GM18867 (cell line): ENCODE data around the gene HSP90AB1.
A peak's percentile ranks its signal among the peaks of the same experiment; 100 is the strongest.

Experiments
- ATAC-seq: cut with Tn5 transposase; IDR thresholded peaks from one replicate; pipeline ENCODE4 v1.9.1; 2021; ENCODE audit warnings: mild to moderate bottlenecking, moderate library complexity; ENCODE audit not compliant: unreplicated experiment

Gene HSP90AB1

GRCh38 chr6:44246663-44247337 is at the start of gene HSP90AB1:
Gene HSP90AB1, plus strand, starts transcription at chr6:44247101. Its CDS starts 1,529 bp downstream, at chr6:44248630.
- peak; percentile 56 for ATAC-seq

GRCh38 chr6:44198684-44199083 is 48.2 kb upstream of the HSP90AB1 start:
- ATAC-seq, result no peak

DNA sequence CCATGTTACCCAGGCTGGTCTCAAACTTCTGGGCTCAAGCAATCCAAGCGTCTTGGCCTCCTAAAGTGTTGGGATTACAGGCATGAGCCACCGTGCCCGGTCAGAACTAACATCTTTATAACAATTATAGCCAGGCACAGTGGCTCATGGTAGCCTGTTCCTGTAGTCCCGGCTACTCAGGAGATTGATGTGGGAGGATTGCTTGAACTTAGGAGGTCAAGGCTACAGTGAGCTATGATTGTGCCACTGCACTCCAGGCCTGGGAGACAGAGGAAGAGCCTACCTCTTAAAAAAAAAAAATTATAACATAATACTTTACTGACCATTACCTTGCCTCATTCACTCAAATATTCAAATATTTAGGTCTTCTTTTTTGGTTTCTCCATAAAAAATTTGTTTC is 47.0 kb upstream of the HSP90AB1 start:
- ATAC-seq, result no peak

DNA sequence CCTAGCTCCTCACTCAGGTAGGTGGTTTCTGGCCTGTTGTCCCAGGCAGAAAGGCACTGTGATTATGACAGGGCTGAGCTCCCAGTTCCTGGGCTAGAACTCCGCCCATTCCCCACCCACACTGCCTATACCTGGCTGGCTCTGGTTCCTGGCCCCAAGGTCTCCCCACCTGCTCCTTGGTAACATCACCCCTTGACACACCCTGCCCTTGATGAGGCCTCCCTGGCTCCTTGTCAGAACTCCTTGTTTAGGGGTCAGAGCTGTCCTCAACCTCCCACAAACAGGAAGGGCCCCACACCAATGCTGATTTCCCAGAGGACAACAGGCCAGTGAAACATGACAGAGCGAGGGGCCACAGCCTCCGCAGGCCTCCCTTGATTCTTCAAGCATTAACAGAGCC is 45.7 kb upstream of the HSP90AB1 start:
- ATAC-seq, result no peak

- no peak for ATAC-seq
Measured at GRCh38 chr6:44201638-44202303, 45.1 kb upstream of the HSP90AB1 start.

GRCh38 chr6:44202332-44202971 is 44.4 kb upstream of the HSP90AB1 start:
- ATAC-seq, result no peak

- ATAC-seq, result no peak
Measured at GRCh38 chr6:44202972-44203750, 43.7 kb upstream of the HSP90AB1 start.

DNA sequence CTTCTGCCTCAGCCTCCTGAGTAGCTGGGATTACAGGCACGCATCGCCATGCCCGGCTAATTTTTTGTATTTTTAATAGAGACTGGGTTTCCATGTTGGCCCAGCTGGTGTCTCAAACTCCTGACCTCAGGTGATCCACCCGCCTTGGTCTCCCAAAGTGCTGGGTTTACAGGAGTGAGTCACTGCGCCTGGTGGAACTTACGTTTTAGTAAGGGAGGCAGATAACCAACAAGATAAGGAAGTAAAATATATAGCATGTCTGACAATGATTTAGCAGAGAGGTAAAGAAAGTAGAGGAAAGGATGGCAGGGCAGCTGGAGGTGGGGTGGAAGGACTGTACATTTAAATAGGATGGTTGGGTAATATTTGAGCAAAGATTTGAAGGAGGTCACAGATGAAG is 42.9 kb upstream of the HSP90AB1 start:
- ATAC-seq, result no peak

DNA sequence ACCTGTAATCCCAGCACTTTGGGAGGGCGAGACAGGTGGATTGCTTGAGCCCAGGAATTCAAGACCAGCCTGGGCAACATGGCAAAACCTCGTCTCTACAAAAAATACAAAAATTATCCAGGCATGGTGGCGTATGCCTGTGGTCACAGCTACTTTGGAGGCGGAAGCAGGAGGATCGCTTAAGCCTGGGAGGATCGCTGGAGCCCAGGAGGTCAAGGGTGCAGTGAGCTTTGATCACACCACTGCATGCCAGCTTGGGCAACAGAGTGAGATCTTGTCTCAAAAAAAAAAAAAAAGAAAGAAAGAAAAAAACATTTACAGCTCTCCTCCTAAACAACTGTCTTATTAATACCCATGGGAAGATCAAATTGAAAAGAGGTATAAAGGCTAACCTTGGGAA is 38.9 kb upstream of the HSP90AB1 start:
- no peak for ATAC-seq

GRCh38 chr6:44211284-44211683 is 35.6 kb upstream of the HSP90AB1 start:
- ATAC-seq, result no peak

DNA sequence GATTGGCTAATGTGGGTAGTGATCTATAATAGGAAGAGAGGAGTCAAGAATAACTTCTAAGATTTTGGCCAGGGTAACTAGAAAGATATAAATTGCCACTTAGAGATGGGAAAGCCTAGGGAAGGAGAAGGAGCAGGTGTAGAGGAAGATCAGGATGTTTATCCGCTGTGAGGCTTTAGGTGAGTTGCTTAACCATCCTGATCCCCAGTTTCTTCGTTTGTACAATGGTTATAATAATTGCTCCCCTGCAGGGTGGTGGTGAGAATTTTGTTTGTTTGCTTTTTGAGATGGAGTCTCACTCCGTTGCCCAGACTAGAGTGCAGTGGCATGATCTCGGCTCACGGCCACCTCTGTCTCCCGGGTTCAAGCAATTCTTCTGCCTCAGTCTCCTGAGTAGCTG is 32.6 kb upstream of the HSP90AB1 start:
- ATAC-seq, result no peak

- no peak for ATAC-seq
Measured at GRCh38 chr6:44216677-44217331, 30.1 kb upstream of the HSP90AB1 start, which contains the start of gene MYMX. Gene MYMX, plus strand, starts transcription at chr6:44216926. Its CDS starts 546 bp downstream, at chr6:44217472.

DNA sequence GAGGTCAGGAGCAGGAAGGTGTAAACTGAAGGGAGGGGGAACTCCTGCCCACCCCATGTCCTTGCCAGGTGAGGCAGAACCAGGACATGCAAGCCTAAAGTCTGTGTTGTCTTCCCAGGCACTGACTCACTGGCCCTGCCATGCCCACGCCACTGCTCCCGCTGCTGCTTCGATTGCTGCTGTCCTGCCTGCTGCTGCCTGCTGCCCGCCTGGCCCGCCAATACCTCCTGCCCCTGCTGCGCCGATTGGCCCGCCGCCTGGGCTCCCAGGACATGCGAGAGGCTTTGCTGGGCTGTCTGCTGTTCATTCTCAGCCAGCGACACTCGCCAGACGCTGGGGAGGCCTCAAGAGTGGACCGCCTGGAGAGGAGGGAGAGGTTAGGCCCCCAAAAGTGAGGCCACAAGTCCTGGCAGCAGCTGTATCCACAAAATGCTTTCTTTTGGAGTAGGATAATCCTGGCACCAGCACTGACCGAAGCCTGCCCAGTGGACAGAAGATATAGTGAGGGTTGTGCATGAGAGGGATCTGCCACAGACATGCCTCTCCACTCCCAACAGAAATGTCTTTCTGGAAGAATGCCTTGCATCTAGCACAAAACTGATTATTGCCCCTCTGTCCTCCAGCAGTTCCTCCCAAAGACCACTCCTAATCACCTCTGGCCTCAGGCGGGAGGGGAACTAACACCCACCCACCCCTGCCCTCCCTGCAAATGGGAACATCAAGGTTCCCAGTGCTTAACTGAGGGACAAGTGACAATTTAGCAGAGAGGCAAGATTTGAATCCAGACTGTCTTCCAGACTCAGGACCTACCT is 29.4 kb upstream of the HSP90AB1 start:
- no peak for ATAC-seq

- ATAC-seq, result peak; percentile 48
Measured at GRCh38 chr6:44219053-44219814, 27.7 kb upstream of the HSP90AB1 start.

GRCh38 chr6:44219815-44220784 is 26.8 kb upstream of the HSP90AB1 start:
- ATAC-seq, result no peak

DNA sequence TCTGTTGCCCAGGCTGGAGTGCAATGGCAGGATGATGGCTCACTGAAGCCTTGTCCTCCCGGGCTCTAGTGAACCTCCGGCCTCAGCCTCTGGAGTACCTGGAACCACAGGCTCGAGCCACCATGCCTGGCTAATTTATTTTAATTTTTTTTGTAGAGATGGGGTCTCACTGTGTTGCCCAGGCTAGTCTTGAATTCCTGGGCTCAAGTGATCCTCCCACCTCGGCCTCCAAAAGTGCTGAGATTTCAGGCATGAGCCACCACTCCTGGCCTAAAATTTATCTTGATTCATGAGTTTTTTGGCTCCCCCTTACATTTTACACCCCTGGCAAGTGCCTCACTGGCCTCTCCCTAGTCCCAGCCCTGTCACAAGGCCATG is 26.0 kb upstream of the HSP90AB1 start:
- no peak for ATAC-seq

DNA sequence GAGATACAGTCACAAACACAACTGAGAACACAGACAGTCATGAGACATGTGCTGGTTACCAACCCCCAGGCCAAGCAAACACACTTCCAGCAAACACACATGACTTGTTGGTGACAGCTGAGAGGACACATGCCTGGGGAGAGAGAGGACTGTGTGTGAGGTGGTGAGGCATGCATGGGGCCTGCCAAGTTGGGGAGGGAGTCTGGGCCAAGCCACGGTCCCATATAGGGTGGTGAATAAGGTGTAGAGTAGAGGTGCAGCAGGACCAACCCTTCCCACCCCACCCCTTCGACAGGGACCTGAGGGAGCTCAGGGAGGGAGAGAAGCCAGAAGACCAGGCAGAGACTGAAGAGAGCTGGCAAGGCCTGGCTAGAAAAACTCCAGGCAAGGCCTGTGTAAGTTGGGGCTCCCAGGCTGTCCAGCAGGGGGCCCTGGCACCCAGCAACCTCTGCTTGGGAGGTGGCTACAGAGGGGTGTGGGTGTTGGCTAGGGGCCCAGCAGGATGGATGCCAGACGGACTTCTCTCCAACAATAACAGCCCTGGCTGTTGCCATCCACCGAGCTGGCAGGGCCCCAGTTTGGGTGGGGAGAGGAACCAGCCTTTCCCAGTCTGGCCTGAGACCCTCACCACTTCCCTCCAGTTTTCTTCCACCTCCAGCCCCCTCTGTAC is 25.5 kb upstream of the HSP90AB1 start:
- ATAC-seq, result peak; percentile 46

DNA sequence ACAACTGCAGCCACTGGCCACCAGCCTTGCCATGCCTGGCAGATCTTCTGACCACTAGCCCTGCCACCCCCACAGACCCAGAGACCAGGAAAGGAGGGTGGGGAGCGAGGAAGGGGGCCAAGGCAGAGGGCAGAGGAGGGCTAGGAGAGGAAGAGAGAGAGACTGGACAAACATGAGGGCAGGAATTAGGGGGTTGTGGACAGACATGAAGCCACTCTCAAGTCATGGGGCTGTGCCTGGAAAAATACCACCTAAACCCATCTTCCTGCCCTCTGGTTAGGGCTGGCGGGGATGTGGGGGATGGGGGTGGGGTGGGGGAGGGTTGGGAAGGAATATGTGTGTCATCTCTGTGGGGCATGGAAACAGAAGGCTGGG is 25.0 kb upstream of the HSP90AB1 start:
- no peak for ATAC-seq
